Lung (tissue), 12 donors: ENCODE data around the gene SH3BGRL2. TPM values are rescaled to one million over a fixed set of nuclear protein-coding genes. Genes with fewer than 3 reads are reported as not detected.

Experiments used
- ATAC-seq: fragments of 200-7000 bp; cut with Tn5 transposase; one replicate; pipeline ENCODE4 v1.9.1; 2020; ENCODE audit warnings: moderate number of reproducible peaks; ENCODE audit not compliant: insufficient read depth, low FRiP score
- DNase-seq, 3 donors: peaks; one replicate each; pipeline ENCODE4 v3.0.0-alpha.2; 2013 to 2017
- H3K27ac ChIP-seq, 2 donors: one replicate each; pipeline ENCODE4 v1.5.1; 2013; ENCODE audit warnings: mild to moderate bottlenecking in 2 of 2, moderate library complexity in 2 of 2, control low read depth in 1 of 2, inconsistent platforms in 1 of 2, low read depth in 1 of 2, low read length in 1 of 2
- H3K27me3 ChIP-seq, 3 donors: one replicate each; pipeline ENCODE4 v1.5.1; 2013; ENCODE audit warnings: low read length in 2 of 3; ENCODE audit not compliant: control insufficient read depth in 3 of 3, insufficient read depth in 3 of 3
- H3K36me3 ChIP-seq, 4 donors: one replicate each; pipeline ENCODE4 v1.5.1; 2013; ENCODE audit warnings: low read length in 4 of 4, mild to moderate bottlenecking in 1 of 4, moderate library complexity in 1 of 4; ENCODE audit not compliant: control insufficient read depth in 4 of 4, insufficient read depth in 4 of 4
- H3K4me1 ChIP-seq, 5 donors: one replicate each; pipeline ENCODE4 v1.5.1; 2013; ENCODE audit warnings: low read length in 5 of 5, mild to moderate bottlenecking in 2 of 5, moderate library complexity in 1 of 5; ENCODE audit not compliant: control insufficient read depth in 5 of 5, insufficient read depth in 5 of 5
- H3K4me3 ChIP-seq: one replicate; pipeline ENCODE4 v1.5.1; 2013; ENCODE audit warnings: mild to moderate bottlenecking, control low read depth, moderate library complexity
- H3K9ac ChIP-seq, 2 donors: one replicate each; pipeline ENCODE4 v1.5.1; 2013; ENCODE audit warnings: low read length in 2 of 2, control low read depth in 1 of 2; ENCODE audit not compliant: insufficient read depth in 1 of 2
- H3K9me3 ChIP-seq, 4 donors: one replicate each; pipeline ENCODE4 v1.5.1; 2013; ENCODE audit warnings: low read length in 3 of 4, mild to moderate bottlenecking in 1 of 4, moderate library complexity in 1 of 4; ENCODE audit not compliant: control insufficient read depth in 4 of 4, insufficient read depth in 3 of 4
- CTCF ChIP-seq: IDR thresholded peaks from 2 replicates; pipeline ENCODE4 v1.5.1; 2012; ENCODE audit warnings: mild to moderate bottlenecking; ENCODE audit errors: control extremely low read depth, extremely low read depth
- WGBS, 2 donors: extraction: QIAGEN DNeasy Blood & Tissue Kit; methylation state at CpG; one replicate each; pipeline ENCODE4 v1.1.7; 2013; 5-methylcytosine and 5-hydroxymethylcytosine counted together
- polyA plus RNA-seq, 2 donors: library from polyadenylated mRNA; stranded (reverse); fragments of 200-250 nt; gene quantifications; one replicate each; pipeline ENCODE4 v1.2.1, GENCODE V29; 2013
- total RNA-seq, 2 donors: library from RNA; depleted of rRNA in 1 of 2; stranded (reverse); fragments of >200 nt in 1 of 2; gene quantifications; one replicate each; pipeline ENCODE4 v1.2.1, GENCODE V29; 2014 to 2021
- donor health status: control.
- donor health status: control.
- donor health status: Bipolar disorder and iron deficiency.
- donor health status: healthy.
- donor health status: DM: yes; HTN: yes; CAD: no.

Gene SH3BGRL2
- total and polyA plus RNA-seq, 4 donors, result 7.4 to 38.5 (median 14.0) TPM

- DNase-seq (no peak), ATAC-seq (no peak)
- TF ChIP-seq CTCF, result no peak
- 42 to 54% methylated on average over 3 of the region's 3 CpGs for WGBS, 2 donors
- peaks cover 0 to 20% (median 0%) of the 10 kb centered on the region in 5 donors for H3K4me1 ChIP-seq
- H3K27ac ChIP-seq, result peak overlapping the region in 1 of 2 donors; percentile 1
- no peaks in the 10 kb centered on the region for H3K27me3 ChIP-seq
- H3K4me3 ChIP-seq, result no peak overlapping the region
- H3K9me3 ChIP-seq, result no peaks in the 10 kb centered on the region
- H3K9ac ChIP-seq, result no peak overlapping the region
- H3K36me3 ChIP-seq, result no peaks in the 10 kb centered on the region
These were observed 14.9 kb downstream of the SH3BGRL2 start for GRCh38 chr6:79646006-79646405.

- H3K27ac ChIP-seq, result no peak overlapping the region
- no peaks in the 10 kb centered on the region for H3K9me3 ChIP-seq
- H3K4me3 ChIP-seq, result no peak overlapping the region
- DNase-seq, result no peak
- no peak for ATAC-seq
- no peak for TF ChIP-seq CTCF
- no peaks in the 10 kb centered on the region for H3K27me3 ChIP-seq
- no peak overlapping the region for H3K9ac ChIP-seq
- H3K4me1 ChIP-seq, result peaks cover 0 to 20% (median 2%) of the 10 kb centered on the region in 5 donors
- no peaks in the 10 kb centered on the region for H3K36me3 ChIP-seq
These were observed 15.4 kb downstream of the SH3BGRL2 start for GRCh38 chr6:79646561-79646960.

GRCh38 chr6:79647741-79648140, 16.6 kb downstream of the SH3BGRL2 start:
- no peak for TF ChIP-seq CTCF
- no peak overlapping the region for H3K9ac ChIP-seq
- WGBS, 2 donors, result 88 to 90% methylated on average over 2 of the region's 2 CpGs
- no peaks in the 10 kb centered on the region for H3K36me3 ChIP-seq
- ATAC-seq, result no peak
- no peaks in the 10 kb centered on the region for H3K9me3 ChIP-seq
- H3K4me1 ChIP-seq, result peaks cover 0 to 20% (median 7%) of the 10 kb centered on the region in 5 donors
- H3K27ac ChIP-seq, result no peak overlapping the region
- no peak for DNase-seq
- H3K4me3 ChIP-seq, result no peak overlapping the region
- H3K27me3 ChIP-seq, result no peaks in the 10 kb centered on the region

GRCh38 chr6:79648328-79648727, 17.2 kb downstream of the SH3BGRL2 start:
- Histone ChIP-seq H3K4me3 (no peak overlapping the region), H3K4me1 (peaks cover 0 to 20% (median 7%) of the 10 kb centered on the region in 5 donors), H3K27me3 (no peaks in the 10 kb centered on the region), H3K9me3 (no peaks in the 10 kb centered on the region), H3K27ac (no peak overlapping the region), H3K9ac (no peak overlapping the region), H3K36me3 (no peaks in the 10 kb centered on the region)
- 44 to 54% methylated on average over 2 of the region's 2 CpGs for WGBS, 2 donors
- no peak for TF ChIP-seq CTCF
- ATAC-seq, result no peak
- no peak for DNase-seq
